ENCODE measurements around the gene SGCD. TPM values are rescaled to one million over a fixed set of nuclear protein-coding genes. Genes with fewer than 3 reads are reported as not detected.

SGCD gene
- total RNA-seq, 1 donor from 2014 or later: 6.0 TPM

- Histone ChIP-seq H3K36me3 (no peaks in the 10 kb centered on the region), H3K27ac (no peak overlapping the region), H3K9me3 (no peaks in the 10 kb centered on the region), H3K27me3 (ENCODE audit: low read depth) (no peaks in the 10 kb centered on the region), H3K4me1 (no peaks in the 10 kb centered on the region), H3K4me3 (no peak overlapping the region)
- DNase-seq: no peak
- ATAC-seq: no peak
- intact Hi-C loops (cut with DNase I): no loop called here
- no peak for TF ChIP-seq CTCF (IDR thresholded peaks at IDR 0.05)
Measured at GRCh38 chr5:156683509-156683908, 356.5 kb downstream of the SGCD start.

- H3K27me3 ChIP-seq (ENCODE audit: low read depth): no peaks in the 10 kb centered on the region
- no peak for TF ChIP-seq CTCF (IDR thresholded peaks at IDR 0.05)
- H3K9me3 ChIP-seq: no peaks in the 10 kb centered on the region
- H3K4me3 ChIP-seq: no peak overlapping the region
- no peak overlapping the region for H3K27ac ChIP-seq
- no peak for DNase-seq
- no peak for ATAC-seq
- intact Hi-C loops (cut with DNase I): no loop called here
- H3K36me3 ChIP-seq: no peaks in the 10 kb centered on the region
- no peaks in the 10 kb centered on the region for H3K4me1 ChIP-seq
Measured at GRCh38 chr5:156684216-156684615, 357.3 kb downstream of the SGCD start.

GRCh38 chr5:156685481-156685880 lies 358.5 kb downstream of the SGCD start:
- H3K27me3 ChIP-seq (ENCODE audit: low read depth): no peaks in the 10 kb centered on the region
- no peaks in the 10 kb centered on the region for H3K36me3 ChIP-seq
- H3K4me3 ChIP-seq: no peak overlapping the region
- no peaks in the 10 kb centered on the region for H3K9me3 ChIP-seq
- H3K4me1 ChIP-seq: no peaks in the 10 kb centered on the region
- intact Hi-C loops (cut with DNase I): no loop called here
- DNase-seq (no peak), ATAC-seq (no peak)
- no peak overlapping the region for H3K27ac ChIP-seq
- no peak for TF ChIP-seq CTCF (IDR thresholded peaks at IDR 0.05)

- ATAC-seq: no peak
- H3K36me3 ChIP-seq: no peaks in the 10 kb centered on the region
- H3K4me3 ChIP-seq: no peak overlapping the region
- intact Hi-C loops (cut with DNase I): no loop called here
- TF ChIP-seq CTCF (IDR thresholded peaks at IDR 0.05): no peak
- no peaks in the 10 kb centered on the region for H3K27me3 ChIP-seq (ENCODE audit: low read depth)
- H3K27ac ChIP-seq: no peak overlapping the region
- DNase-seq: no peak
- no peaks in the 10 kb centered on the region for H3K4me1 ChIP-seq
- no peaks in the 10 kb centered on the region for H3K9me3 ChIP-seq
Measured at GRCh38 chr5:156686380-156686779, 359.4 kb downstream of the SGCD start.

GRCh38 chr5:156686796-156687195 lies 359.8 kb downstream of the SGCD start:
- H3K4me1 ChIP-seq: no peaks in the 10 kb centered on the region
- no peaks in the 10 kb centered on the region for H3K36me3 ChIP-seq
- ATAC-seq (no peak), DNase-seq (no peak)
- no peak for TF ChIP-seq CTCF (IDR thresholded peaks at IDR 0.05)
- H3K27me3 ChIP-seq (ENCODE audit: low read depth): no peaks in the 10 kb centered on the region
- no peak overlapping the region for H3K4me3 ChIP-seq
- intact Hi-C loops (cut with DNase I): no loop called here
- H3K9me3 ChIP-seq: no peaks in the 10 kb centered on the region
- H3K27ac ChIP-seq: no peak overlapping the region

- Histone ChIP-seq H3K27me3 (ENCODE audit: low read depth) (no peaks in the 10 kb centered on the region), H3K27ac (no peak overlapping the region), H3K4me3 (no peak overlapping the region), H3K9me3 (no peaks in the 10 kb centered on the region), H3K4me1 (no peaks in the 10 kb centered on the region), H3K36me3 (no peaks in the 10 kb centered on the region)
- intact Hi-C loops (cut with DNase I): no loop called here
- TF ChIP-seq CTCF (IDR thresholded peaks at IDR 0.05): no peak
- ATAC-seq: no peak
- no peak for DNase-seq
Measured at GRCh38 chr5:156687514-156687913, 360.6 kb downstream of the SGCD start.
